HS-5 (cell line): Measurements from ENCODE around the gene HAPLN2.
"Not testable (repeated sequence)": the region's sequence is repeated elsewhere in the genome, so short reads cannot be mapped to it uniquely, and the experiment has no call there.

ENCODE experiments used
- DNase-seq: peaks from one replicate; pipeline ENCODE4 v3.0.0-alpha.2; 2012; ENCODE audit warnings: low read depth

The HAPLN2 gene

GRCh38 chr1:156618853-156619581 lies at the start of gene HAPLN2:
Gene HAPLN2 (plus strand): TSS chr1:156619415. CDS start chr1:156623491, 4,076 bp downstream.
- DNase-seq: no peak

- peak; percentile 93 for DNase-seq
Observed at GRCh38 chr1:156571261-156571852, 47.9 kb upstream of the HAPLN2 start.

- peak; percentile 40 for DNase-seq
Observed at GRCh38 chr1:156571919-156572662, 47.1 kb upstream of the HAPLN2 start, which contains the start of gene IQGAP3. Gene IQGAP3 (minus strand): TSS chr1:156572565. CDS start chr1:156572529, 36 bp downstream.

DNA sequence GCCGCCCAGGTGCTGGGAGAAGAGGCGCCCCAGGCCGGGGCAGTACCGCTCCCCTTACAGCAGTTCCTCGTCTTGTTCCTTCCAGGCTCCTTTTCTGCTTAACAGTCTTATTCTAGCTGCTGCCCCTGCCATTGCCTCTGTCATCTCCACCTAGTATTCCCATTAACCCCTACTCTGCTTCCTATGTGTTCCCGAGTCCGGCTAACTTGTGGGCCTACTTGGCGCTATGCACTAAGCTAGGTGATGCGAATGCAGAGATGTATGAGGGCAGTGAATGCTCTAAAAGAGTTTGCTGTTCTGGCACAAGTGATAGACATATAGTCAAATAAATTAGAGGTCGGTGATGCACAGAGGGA lies 46.6 kb upstream of the HAPLN2 start:
- DNase-seq: no peak

DNA sequence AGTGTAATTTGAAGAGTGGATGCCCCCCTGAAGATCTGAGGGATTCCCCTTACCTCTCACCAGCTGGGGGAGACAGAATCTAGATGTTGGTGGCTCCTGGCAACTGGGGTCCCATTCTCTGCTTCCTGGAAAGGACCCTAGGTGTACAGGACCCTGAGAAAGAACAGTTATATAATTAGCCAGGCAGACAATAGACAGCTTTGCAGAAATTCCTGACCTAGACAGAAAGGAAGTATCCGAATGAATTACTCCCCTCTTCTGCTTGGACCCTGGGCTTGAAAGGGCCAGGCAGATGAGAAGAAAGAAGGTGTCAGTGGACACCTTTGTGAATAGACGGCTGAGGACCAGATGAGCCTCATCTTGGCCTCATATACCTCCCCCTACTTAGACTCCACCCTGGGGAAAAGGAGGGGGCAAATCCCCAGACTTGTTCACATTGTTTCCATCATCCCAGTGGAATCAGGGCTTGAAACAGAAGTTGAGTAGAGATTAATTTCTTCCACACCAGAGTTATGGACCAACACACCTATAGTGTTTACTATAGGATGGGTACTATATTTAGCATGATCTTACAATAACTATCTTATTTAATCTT lies 45.1 kb upstream of the HAPLN2 start:
- no peak for DNase-seq

- no peak for DNase-seq
Observed at GRCh38 chr1:156577550-156577949, 41.7 kb upstream of the HAPLN2 start.

- DNase-seq: no peak
Observed at GRCh38 chr1:156578055-156578454, 41.2 kb upstream of the HAPLN2 start.

GRCh38 chr1:156579472-156579871 lies 39.7 kb upstream of the HAPLN2 start, which contains the start of gene TTC24:
Gene TTC24 (plus strand): TSS chr1:156579723. CDS start chr1:156581365, 1,642 bp downstream.
- DNase-seq: no peak

DNA sequence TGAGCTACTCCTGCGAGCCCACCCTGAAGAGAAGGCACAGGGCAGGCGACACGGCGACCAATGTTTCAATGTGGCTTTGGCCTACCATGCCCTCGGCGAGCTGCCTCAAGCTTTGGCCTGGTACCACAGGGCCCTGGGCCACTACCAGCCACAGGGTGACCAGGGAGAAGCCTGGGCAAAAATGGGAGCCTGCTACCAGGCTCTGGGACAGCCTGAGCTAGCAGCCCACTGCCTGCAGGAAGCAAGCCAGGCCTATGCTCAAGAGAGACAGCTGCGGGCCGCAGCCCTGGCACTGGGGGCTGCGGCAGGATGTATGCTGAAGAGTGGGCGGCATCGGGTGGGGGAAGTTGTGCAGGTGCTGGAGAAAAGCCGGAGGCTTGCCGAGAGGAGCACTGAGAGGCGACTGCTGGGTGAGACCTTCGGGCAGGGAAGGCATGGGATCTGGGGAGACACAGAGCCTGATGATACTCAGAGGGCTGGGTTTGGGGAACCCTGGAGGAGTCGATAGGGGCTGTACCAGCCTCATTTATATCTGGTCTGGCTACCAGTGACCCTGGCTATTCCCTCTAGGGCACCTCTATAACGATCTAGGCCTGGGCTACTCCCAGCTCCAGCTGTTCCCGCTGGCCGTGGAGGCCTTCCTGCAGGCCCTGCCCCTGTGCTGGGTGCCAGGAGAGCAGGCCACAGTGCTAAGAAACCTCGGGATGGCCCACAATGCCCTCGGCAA lies 37.4 kb upstream of the HAPLN2 start:
- no peak for DNase-seq

GRCh38 chr1:156582388-156583017 lies 36.7 kb upstream of the HAPLN2 start:
- DNase-seq: no peak

GRCh38 chr1:156583821-156584622 lies 35.2 kb upstream of the HAPLN2 start:
- no peak for DNase-seq

- DNase-seq: no peak
Observed at GRCh38 chr1:156584813-156585212, 34.4 kb upstream of the HAPLN2 start.

GRCh38 chr1:156586323-156586722 lies 32.9 kb upstream of the HAPLN2 start:
- DNase-seq: no peak

DNA sequence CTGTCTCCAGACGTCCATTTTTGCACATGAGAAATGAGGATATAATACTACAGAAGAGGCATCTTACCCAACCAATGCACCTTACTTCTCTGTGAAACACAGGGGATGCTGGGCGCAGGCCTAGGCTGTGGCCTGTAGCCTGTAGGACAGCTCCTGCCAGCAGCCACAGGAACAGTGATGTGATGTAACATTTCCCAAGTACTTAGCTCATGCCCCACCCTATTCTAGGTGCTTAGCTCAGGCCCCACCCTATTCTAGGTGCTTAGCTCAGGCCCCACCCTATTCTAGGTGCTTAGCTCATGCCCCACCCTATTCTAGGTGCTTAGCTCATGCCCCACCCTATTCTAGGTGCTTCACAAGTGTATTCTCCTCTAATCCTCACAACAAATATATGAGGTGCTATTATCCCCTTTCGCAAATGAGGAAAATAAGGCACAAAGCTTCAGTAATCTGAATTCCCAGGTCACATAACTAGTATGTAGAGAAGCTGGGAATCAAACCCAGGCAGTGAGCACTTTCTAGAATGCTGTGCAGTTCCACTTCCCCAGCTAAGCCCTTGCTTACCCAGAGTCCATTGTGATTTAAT lies 32.2 kb upstream of the HAPLN2 start:
- DNase-seq: no peak

DNA sequence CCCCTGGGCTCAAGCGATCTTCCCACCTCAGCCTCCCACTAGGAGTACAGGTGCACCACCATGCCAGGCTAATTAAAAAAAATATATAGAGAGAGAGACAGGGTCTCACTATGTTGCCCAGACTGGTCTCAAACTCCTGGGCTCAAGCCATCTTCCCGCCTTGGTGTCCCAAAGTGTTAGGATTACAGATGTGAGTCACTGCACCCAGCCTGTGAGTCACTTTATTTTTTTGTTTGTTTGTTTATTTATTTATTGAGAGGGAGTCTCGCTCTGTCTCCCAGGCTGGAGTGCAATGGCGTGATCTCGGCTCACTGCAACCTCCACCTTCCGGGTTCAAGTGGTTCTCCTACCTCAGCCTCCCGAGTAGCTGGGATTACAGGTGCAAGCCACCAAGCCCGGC lies 31.3 kb upstream of the HAPLN2 start:
- DNase-seq: not testable (repeated sequence)

DNA sequence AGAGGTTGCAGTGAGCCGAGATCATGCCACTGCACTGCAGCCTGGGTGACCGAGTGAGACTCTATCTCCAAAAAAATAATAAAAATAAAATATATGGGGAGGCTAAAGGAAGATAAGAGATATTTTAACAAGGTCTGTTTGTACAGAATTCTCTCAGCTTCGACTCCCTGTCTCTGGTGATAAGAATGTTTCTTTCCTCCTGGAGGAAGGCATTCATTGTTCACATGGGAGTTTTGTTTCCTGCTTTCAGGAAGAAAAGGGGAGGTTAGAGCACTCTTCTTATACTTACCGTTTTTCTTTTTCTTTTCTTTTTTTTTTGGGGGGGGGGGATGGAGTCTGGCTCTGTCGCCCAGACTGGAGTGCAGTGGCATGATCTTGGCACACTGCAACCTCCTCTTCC lies 29.7 kb upstream of the HAPLN2 start:
- DNase-seq: no peak

- no peak for DNase-seq
Observed at GRCh38 chr1:156590326-156591180, 28.7 kb upstream of the HAPLN2 start.

- DNase-seq: no peak
Observed at GRCh38 chr1:156591181-156591431, 28.1 kb upstream of the HAPLN2 start.

- no peak for DNase-seq
Observed at GRCh38 chr1:156591432-156592157, 27.6 kb upstream of the HAPLN2 start, which contains the start of gene NAXE. Gene NAXE (plus strand): TSS chr1:156591776. CDS start chr1:156591805, 29 bp downstream.
